ENCODE data around the gene VILL.

GRCh38 chr3:38016847-38017444 lies 26.4 kb downstream of the VILL start:
- TF ChIP-seq POLR2AphosphoS5 (IDR thresholded peaks at IDR 0.05; ENCODE audit: borderline replicate concordance, low read depth, low read length) (no peak), EZH2 (IDR thresholded peaks at IDR 0.05) (no peak)

Data from SK-N-MC (cell line).